ENCODE data around the gene MAML3.

Gene MAML3

DNA sequence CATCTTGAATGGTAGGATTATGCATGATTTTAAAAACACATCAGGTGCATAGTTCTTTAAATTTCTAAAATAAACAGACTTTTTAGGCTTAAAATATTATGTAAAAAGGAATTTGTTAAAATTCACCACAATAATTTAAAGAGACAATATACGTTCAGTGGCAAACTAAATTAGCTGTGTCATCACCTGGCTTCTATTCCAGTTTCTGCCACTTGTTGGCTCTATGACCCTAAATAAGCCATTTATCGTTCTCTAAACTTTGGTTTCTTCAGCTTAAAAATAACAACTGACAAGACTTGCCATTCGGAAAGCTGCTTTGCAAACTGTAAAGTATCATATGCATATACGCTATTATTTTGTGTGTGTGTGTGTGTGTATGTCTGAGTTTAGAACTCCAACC lies 347.1 kb downstream of the MAML3 start:
- TF ChIP-seq SIN3A (IDR thresholded peaks at IDR 0.05; ENCODE audit: borderline replicate concordance, insufficient read depth, low read length): no peak

DNA sequence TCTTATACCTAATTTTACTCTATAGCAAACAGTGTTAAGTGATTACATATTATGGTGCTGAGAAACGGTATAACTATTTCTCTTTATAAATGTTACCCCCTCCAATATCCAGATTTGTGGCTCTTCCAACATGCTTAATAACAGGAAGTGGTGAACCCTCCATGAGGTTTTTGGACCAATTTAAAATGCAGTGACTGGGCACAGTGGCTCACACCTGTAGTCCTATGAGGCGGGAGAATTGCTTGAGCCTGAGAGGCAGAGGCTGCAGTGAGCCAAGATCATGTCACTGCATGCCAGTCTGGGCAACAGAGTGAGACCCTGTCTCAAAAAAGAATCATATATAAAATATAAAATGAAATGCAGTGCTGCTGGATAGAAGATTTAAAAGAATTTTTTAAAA lies 351.1 kb downstream of the MAML3 start:
- TF ChIP-seq, protein P1, sequence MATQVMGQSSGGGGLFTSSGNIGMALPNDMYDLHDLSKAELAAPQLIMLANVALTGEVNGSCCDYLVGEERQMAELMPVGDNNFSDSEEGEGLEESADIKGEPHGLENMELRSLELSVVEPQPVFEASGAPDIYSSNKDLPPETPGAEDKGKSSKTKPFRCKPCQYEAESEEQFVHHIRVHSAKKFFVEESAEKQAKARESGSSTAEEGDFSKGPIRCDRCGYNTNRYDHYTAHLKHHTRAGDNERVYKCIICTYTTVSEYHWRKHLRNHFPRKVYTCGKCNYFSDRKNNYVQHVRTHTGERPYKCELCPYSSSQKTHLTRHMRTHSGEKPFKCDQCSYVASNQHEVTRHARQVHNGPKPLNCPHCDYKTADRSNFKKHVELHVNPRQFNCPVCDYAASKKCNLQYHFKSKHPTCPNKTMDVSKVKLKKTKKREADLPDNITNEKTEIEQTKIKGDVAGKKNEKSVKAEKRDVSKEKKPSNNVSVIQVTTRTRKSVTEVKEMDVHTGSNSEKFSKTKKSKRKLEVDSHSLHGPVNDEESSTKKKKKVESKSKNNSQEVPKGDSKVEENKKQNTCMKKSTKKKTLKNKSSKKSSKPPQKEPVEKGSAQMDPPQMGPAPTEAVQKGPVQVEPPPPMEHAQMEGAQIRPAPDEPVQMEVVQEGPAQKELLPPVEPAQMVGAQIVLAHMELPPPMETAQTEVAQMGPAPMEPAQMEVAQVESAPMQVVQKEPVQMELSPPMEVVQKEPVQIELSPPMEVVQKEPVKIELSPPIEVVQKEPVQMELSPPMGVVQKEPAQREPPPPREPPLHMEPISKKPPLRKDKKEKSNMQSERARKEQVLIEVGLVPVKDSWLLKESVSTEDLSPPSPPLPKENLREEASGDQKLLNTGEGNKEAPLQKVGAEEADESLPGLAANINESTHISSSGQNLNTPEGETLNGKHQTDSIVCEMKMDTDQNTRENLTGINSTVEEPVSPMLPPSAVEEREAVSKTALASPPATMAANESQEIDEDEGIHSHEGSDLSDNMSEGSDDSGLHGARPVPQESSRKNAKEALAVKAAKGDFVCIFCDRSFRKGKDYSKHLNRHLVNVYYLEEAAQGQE (IDR thresholded peaks at IDR 0.05; ENCODE audit: insufficient read depth in 1 of 2, low read depth in 2 of 2, low read length in 2 of 2): no peak
- TF ChIP-seq POLR2AphosphoS5 (IDR thresholded peaks at IDR 0.05; ENCODE audit: low read depth, low read length): no peak
- no peak for TF ChIP-seq SIN3A (IDR thresholded peaks at IDR 0.05; ENCODE audit: borderline replicate concordance, insufficient read depth, low read length)
- no peak for TF ChIP-seq TAF1 (IDR thresholded peaks at IDR 0.05; ENCODE audit: borderline replicate concordance, insufficient read depth, low read length)
- no peak for TF ChIP-seq FOXP2 (optimal IDR thresholded peaks at IDR 0.05; ENCODE audit: borderline replicate concordance, extremely low read depth, extremely low read length, insufficient read depth)

DNA sequence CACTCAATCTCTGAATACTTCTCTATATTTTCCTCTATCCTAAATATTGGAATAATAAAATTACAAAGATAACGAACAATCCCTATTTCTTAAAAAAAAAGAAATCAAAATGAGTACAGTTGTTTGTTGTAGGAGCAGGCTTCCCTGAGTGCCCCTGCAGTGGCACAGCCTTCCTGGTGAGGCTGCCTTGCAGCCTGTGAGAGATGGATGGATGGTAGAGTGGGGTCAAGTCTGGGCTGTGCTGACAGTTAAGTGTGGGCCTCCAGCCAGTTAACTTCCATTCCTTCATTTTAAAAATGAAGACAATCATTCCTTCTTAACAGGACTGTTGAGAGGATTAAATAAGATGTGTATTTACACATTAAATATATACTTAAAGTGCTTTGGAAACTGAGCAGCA lies 351.5 kb downstream of the MAML3 start:
- TF ChIP-seq FOXP2 (optimal IDR thresholded peaks at IDR 0.05; ENCODE audit: borderline replicate concordance, extremely low read depth, extremely low read length, insufficient read depth) (no peak), POLR2AphosphoS5 (IDR thresholded peaks at IDR 0.05; ENCODE audit: low read depth, low read length) (no peak), SIN3A (IDR thresholded peaks at IDR 0.05; ENCODE audit: borderline replicate concordance, insufficient read depth, low read length) (no peak), TAF1 (IDR thresholded peaks at IDR 0.05; ENCODE audit: borderline replicate concordance, insufficient read depth, low read length) (no peak)
- TF ChIP-seq, protein P1 (IDR thresholded peaks at IDR 0.05; ENCODE audit: insufficient read depth in 1 of 2, low read depth in 2 of 2, low read length in 2 of 2): no peak

DNA sequence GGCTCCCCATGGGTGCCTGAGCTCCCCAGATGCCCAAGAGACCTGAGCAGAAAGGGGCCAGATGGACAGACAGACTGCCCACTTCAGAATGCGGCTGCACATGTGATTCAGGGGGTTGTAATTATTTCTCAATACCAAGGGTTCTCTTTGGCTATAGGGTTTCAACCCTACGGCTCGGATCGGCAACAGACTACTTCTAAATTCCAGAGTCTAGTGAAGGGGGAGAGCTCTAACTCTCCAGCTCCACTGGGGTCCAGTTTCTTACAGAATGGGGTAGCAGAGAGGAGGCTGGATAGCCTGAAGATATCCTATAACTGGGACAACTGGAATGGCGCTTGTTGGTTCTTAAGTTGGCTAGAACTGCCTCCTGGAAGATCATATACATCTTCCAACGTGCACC lies 352.1 kb downstream of the MAML3 start:
- TF ChIP-seq POLR2AphosphoS5 (IDR thresholded peaks at IDR 0.05; ENCODE audit: low read depth, low read length): no peak
- TF ChIP-seq FOXP2 (optimal IDR thresholded peaks at IDR 0.05; ENCODE audit: borderline replicate concordance, extremely low read depth, extremely low read length, insufficient read depth): no peak
- no peak for TF ChIP-seq SIN3A (IDR thresholded peaks at IDR 0.05; ENCODE audit: borderline replicate concordance, insufficient read depth, low read length)
- TF ChIP-seq, protein P1 (IDR thresholded peaks at IDR 0.05; ENCODE audit: insufficient read depth in 1 of 2, low read depth in 2 of 2, low read length in 2 of 2): no peak
- TF ChIP-seq TAF1 (IDR thresholded peaks at IDR 0.05; ENCODE audit: borderline replicate concordance, insufficient read depth, low read length): no peak

DNA sequence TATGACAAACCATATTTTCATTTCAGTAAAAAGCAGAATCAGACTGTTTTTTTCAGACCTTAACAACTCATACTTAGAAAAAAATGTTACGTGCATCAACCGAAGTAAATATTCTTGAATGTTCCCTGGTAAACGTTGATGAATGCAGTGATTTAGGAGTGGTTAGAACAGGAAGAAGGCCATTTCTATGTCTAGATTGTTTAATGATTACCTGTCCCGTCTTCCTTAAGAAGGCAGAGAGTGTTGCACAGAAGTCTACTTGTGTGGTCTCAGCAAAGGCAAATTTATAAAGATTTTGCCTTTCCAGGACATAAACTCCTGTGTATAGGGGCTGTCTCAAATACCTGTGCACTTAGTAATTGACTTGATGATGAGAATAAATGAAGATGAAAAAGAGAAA lies 353.9 kb downstream of the MAML3 start:
- TF ChIP-seq TAF1 (IDR thresholded peaks at IDR 0.05; ENCODE audit: borderline replicate concordance, insufficient read depth, low read length) (no peak), POLR2AphosphoS5 (IDR thresholded peaks at IDR 0.05; ENCODE audit: low read depth, low read length) (no peak), SIN3A (IDR thresholded peaks at IDR 0.05; ENCODE audit: borderline replicate concordance, insufficient read depth, low read length) (no peak), FOXP2 (optimal IDR thresholded peaks at IDR 0.05; ENCODE audit: borderline replicate concordance, extremely low read depth, extremely low read length, insufficient read depth) (no peak)
- TF ChIP-seq, protein P1 (IDR thresholded peaks at IDR 0.05; ENCODE audit: insufficient read depth in 1 of 2, low read depth in 2 of 2, low read length in 2 of 2): no peak
